Measurements from ENCODE around the gene CSE1L.
"Not testable (repeated sequence)": the region's sequence is repeated elsewhere in the genome, so short reads cannot be mapped to it uniquely, and the experiment has no call there.

Gene CSE1L

DNA sequence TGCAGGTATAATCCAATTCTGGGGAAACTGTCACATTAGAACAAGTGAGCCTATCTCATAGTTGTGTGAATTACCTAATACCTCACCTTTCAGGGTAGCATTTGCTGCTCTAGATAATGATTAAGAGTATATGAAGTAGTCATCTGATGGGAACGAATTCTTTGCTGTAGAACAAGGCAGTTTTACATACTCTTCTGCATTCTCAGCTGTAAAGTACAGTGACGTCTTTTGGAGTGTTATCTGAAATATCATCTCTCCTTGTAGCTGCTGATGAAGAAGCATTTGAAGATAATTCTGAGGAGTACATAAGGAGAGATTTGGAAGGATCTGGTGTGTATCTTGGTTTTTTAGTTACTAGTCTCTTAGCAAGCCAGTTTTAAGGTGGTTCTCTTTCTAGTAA, 28.4 kb downstream of the CSE1L start:
- DNase-seq (ENCODE audit: low read depth in 2 of 2): no peak

DNA sequence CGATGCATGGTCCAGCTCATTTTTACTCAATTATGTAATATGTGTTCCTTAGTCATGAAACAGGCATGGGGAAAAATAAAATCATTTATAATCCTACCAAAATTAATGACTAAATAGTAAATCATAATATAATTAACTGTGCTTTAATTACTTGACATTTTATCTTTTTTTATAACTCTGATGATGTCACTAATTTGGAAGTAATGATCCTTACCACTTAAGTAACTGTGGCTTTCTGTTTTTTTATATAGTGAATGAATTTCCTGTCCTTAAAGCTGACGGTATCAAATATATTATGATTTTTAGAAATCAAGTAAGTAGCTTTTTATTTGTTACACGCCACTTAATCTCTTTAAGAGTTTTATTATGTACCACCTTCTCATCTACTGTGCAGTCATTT, 32.2 kb downstream of the CSE1L start:
- DNase-seq (ENCODE audit: low read depth in 2 of 2): no peak

DNA sequence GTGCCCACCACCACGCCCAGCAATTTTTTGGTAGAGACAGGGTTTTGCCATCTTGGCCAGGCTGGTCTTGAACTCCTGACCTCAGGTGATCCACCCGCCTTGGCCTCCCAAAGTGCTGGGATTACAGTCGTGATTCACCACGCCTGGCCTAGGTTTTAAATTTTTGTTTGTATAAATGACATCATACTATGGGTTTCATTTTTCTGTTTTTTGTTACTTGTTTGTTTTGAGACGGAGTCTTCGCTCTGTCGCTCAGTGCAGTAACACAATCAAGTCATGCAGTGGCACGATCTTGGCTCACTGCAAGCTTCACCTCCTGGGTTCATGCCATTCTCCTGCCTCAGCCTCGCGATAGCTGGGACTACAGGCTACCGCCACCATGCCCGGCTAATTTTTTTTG, 36.2 kb downstream of the CSE1L start:
- not testable (repeated sequence) for DNase-seq (ENCODE audit: low read depth in 2 of 2)

DNA sequence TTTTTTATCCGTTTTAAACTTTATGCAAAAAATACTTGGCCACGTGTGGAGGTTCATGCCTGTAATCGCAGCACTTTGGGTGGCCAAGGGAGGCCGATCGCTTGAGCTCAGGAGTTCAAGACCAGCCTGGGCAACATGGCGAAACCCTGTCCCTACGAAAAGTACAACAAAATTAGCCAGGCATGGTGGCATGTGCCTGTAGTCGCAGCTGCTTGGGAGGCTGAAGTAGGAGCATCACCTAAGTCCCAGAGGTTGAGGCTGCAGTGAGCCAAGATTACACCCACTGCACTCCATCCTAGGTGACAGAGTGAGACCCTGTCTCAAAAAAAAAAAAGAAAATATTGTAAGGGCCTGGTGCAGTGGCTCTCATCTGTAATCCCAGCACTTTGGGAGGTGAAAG, 45.0 kb downstream of the CSE1L start:
- DNase-seq (ENCODE audit: low read depth in 2 of 2): no peak

DNA sequence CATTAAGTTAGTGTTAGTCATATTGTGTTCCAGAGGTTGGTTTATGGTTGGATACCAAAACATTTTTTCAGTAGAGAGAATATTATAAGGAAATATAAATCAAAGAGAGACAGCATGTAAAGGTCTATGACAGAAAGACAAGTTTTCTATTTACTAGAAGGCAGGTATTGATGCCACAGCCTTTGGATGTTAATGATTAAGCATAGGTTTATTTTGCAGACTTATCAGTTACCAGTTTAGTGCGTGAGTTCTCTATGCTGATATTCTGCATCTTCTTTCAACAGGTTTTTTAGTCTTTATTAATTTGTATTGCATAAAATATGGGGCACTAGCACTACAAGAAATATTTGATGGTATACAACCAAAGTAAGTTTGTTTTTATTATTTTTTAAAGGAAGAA, 45.6 kb downstream of the CSE1L start:
- no peak for DNase-seq (ENCODE audit: low read depth in 2 of 2)

DNA sequence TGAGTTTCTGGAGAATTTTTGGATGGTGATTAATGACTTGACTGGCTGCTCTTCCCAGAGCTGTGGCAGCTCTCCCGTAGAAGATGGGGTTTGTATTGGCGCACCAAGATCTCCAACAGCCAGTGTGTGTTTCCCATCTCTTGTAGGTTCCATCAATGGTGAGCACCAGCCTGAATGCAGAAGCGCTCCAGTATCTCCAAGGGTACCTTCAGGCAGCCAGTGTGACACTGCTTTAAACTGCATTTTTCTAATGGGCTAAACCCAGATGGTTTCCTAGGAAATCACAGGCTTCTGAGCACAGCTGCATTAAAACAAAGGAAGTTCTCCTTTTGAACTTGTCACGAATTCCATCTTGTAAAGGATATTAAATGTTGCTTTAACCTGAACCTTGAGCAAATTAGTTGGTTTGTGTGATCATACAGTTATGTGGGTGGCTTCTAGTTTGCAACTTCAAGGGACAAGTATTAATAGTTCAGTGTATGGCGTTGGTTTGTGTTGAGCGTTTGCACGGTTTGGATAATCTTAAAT, 50.2 kb downstream of the CSE1L start:
- DNase-seq (ENCODE audit: low read depth in 2 of 2): no peak

DNA sequence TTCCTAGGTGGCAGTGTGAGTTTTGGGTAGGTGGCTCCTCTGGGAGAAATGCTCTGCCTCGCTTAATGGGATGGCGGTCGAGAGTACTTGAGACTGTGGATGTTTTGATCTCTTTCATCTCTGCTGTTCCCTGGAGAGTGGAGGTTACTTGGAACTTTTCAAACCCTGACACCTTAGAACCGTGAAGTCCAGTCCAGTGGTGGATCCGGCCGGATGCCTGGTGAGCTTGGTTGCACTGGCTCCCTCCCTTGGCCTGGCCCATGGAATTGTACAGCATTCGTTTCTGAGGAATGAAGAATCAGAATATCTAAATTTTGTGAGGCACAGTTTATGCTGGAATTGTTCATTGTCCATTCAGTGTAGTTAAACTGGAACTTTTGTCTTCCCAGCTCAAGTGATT, 51.0 kb downstream of the CSE1L start:
- DNase-seq (ENCODE audit: low read depth in 2 of 2): no peak

DNA sequence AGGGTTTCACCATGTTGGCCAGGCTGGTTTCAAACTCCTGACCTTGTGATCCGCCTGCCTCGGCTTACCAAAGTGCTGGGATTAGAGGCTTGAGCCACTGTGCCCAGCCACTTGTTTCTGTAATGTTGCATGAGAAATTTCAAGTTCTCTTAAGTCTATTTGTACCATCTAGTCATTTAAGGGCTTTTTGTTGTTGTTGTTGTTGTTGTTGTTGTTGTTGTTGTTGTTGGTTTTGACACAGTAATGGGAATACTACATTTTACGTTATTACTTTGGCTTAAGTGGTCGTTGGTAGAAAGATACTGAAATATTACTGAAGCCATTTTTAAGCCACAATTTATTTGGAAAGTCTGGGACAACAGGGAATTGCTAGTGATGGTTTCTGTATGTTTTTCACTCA, 52.0 kb downstream of the CSE1L start:
- no peak for DNase-seq (ENCODE audit: low read depth in 2 of 2)

DNA sequence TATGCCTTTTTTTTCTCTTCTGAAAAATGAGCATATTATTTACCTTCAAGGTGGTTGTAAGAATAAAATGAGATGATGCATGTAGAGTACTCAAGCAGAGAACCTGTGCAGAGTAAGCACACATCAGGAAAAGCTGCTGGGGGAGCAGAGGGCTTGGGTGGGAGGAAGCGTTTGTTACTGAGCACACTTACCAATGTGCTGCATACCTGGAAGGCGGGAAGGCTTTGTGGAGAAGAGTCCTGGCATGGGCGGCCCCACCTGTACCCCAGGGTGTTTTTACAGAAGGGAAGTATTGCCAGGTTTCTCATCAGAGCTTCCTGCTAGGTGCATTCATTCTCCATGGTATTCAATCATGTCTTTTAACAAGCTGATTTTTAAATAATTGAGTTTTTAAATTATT, 52.9 kb downstream of the CSE1L start:
- no peak for DNase-seq (ENCODE audit: low read depth in 2 of 2)

DNA sequence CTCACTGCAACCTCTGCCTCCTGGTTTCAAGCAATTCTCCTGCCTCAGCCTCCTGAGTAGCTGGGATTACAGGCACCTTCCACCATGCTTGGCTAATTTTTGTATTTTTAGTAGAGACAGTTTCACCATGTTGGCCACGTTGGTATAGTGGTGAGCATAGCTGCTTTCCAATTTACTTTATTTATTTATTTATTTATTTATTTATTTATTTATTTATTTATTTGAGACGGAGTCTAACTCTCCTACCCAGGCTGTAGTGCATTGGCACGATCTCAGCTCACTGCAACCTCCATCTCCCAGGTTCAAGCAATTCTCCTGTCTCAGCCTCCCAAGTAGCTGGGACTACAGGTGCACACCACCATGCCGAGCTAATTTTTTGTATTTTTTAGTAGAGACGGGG, 54.2 kb downstream of the CSE1L start:
- DNase-seq (ENCODE audit: low read depth in 2 of 2): not testable (repeated sequence)

DNA sequence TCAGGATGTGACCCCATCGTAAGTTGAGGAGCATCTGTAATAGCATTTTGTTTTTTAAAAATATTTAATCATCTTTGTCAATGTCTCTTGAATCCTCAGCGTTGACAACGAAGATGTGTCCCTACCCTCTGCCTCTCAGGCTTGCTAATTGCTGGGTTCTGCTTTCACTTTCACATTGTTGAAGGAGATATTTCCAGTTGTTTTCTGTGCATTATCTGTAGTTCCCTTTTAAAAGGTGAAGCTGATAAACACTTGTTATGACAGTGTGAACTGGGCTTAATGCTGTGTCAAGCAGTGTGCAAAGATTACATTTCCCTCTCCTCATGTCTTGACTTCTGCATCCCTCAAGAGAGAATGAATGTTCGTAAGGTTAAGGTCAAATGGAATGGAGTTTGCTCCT, 54.9 kb downstream of the CSE1L start:
- no peak for DNase-seq (ENCODE audit: low read depth in 2 of 2)

DNA sequence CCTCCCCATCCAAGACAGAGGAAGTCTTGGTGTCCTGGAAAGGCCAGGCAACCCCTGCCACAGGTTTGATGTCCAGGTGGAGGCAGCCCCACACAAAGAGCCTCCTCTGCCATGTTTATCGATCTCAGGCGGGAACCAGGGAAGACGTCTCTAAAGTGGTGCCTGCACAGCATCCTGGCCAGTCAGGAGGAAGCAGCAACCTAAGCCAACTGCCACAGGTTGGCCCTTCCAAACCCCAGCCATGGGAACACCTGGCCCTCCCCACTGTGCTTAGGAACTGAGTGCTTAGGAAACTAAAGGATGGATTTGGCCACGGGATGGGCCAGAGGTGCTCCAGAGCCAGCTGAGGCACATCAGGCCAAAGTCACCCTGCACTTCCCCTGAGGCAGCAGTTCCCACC, 56.9 kb downstream of the CSE1L start:
- DNase-seq (ENCODE audit: low read depth in 2 of 2): no peak

DNA sequence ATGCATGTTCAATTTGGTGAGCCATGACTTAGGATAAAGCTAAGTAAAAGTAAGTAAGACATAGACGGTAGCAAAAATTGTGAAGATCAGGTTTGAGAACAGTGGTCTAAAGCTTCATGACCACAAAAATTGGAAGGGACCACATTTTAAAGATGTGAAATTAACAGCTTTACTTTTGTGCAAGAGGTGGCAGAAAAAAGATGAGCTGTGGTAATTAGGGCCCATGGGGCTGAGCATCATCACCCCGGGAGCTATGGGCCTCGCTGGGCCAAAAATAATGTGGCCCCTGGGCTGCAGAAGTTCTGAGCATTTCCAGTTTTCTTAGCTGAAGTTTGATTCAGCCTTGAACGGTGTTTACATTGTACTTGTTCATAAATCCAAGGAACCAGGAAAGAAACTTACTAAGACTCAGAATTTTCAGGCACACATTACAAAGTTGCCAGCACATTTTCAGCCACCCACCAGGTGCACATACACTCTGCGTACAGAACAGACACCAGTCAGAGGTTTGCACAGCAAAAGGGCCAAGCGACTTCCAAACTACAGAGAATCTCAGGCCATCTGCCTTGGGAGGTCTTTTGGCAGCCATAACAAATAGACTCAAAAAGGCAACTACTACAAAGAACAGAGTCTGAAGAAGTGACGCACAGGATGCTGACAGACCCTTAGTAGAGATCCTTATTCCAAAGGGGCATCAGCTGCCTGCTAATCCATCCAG, 57.7 kb downstream of the CSE1L start:
- DNase-seq (ENCODE audit: low read depth in 2 of 2): no peak

DNA sequence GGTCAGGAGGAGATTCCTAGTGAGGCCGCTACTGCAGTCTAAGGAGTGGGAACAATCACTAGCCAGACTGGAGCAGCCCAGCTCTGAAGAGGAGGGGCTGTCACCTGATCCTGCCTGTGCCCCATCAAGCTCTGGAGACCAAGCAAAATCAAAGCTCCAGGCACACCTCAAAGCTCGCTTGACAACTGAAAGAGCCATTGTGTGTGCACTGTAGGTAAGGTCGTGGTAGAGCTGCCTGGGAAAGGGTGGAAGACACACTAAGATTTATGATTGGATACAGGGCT, 58.2 kb downstream of the CSE1L start:
- DNase-seq (ENCODE audit: low read depth in 2 of 2): no peak

DNA sequence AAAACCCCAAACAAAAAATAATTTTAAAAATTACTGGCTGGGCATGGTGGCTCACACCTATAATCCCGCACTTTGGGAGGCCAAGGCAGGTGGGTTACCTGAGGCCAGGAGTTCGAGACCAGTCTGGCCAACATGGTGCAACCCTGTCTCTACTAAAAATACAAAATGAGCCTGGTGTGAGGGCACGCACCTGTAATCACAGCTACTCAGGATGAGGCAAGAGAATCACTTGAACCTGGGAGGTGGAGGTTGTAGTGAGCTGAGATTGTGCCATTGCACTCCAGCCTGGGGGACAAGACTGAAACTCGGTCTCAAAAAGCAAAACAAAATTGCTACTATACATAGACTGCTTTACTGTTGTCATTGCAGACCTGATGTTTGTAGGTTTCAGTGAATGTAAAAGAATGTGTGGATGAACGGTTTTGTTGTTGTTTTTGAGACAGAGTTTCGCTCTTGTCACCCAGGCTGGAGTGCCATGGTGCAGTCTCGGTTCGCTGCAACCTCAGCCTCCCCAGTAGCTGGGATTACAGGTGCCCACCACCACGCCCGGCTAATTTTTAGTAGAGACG, 59.0 kb downstream of the CSE1L start:
- DNase-seq (ENCODE audit: low read depth in 2 of 2): not testable (repeated sequence)

DNA sequence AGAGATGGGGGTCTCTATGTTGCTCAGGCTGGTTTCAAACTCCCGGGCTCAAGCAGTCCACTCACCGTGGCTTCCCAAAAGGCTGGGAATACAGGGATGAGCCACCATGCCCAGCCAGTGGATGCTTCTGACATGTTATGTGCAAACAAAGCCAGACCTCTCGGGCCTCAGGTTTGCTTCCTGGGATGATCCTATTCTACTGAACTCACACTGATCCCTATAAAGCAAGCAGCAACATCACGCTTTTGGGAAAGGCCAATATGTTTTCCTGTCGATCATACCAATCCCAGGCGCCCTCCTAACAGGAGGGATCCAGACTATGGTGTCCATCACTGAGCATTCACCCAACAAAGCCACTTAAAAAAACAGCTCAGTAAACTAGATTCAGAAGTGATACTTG, 60.2 kb downstream of the CSE1L start:
- DNase-seq (ENCODE audit: low read depth in 2 of 2): no peak

DNA sequence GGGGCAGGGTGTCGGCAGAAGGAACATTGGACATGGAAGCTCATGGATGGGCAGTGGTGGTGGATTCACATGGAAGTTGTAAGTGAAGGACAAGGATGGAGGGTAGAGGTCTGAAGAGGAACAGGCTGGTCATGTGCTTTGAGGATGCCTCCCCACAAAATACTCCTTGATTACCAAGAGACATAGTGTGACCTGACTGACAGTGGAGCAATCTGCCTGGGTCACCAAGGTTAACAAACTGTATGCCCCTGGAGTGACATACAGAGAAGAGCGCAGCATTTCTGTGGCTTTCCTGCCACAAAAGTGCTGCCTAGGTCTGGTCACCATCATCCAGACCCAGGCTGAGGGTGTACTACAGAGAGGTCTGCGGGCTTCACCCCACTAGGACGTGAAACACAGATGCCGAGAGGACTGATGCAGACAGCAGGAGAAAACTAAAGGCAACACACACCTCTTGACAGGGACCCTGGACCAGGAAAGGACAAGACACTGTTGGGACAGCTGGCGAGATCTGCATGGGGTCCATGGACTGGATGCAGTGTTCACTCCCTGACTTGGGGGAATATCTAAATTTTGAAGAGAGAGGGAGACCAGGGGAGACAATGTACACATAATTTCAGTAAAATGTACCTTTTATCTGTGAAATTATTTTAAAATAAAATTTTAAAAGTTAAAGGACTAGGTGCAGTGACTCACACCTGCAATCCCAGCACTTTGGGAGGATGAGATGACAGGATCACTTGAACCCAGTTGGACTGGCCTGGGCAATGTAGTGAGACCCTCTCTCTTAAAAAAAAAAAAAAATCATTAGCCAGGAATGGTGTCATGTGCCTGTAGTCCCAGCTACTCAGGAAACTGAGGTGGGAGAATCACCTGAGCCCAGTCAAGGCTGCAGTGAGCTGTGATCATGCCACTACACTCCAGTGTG, 64.9 kb downstream of the CSE1L start:
- no peak for DNase-seq (ENCODE audit: low read depth in 2 of 2)

DNA sequence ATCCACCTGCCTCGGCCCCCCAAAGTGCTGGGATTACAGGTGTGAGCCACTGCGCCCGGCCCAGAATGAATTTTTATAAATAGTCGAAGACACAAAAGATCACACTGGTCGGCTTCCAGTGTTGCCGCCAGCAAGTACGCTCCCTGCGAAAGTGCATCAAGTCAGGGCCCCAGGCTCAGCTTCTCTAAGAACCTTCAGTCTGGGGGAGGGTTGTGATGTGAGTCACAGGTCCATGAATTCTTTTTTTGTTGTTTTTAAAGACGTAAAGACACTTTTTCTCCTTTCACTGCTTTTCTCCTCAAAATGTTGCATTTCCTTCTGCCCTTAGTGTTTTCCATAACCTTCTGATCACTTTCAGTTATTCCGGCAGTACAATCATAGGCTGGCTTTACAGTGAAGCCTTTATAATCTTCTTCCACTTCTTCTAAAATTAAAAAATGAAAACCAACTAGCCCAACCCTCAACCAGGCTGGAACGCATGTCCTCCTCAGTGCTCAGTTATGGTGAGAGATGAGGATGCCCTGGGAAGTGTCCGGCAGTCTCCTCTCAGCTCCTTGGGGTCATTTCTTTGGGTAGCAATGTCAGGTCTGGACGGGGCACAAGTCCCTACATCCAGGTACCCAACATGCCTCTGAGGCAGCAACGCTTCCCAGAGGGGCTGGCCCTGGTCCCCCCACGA, 66.6 kb downstream of the CSE1L start:
- no peak for DNase-seq (ENCODE audit: low read depth in 2 of 2)

DNA sequence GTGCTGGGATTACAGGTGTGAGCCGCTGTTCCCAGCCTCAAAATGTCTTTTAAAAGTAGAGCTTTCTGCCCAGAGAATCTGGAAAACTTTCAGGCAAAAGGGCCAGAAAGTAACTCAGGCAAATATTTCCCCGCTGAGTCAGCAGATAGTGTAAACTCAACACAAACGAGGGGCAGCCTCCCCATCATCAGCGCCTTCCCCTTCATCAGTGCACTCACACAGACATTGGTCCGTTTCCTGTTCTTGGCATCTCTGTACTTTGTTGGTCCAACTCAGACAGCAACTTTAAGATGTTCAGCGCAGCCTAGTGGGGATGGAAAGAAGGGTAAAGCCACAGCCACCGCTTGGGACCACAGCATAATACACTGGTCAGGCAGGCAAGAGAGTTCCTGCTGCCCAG, 69.5 kb downstream of the CSE1L start:
- no peak for DNase-seq (ENCODE audit: low read depth in 2 of 2)

DNA sequence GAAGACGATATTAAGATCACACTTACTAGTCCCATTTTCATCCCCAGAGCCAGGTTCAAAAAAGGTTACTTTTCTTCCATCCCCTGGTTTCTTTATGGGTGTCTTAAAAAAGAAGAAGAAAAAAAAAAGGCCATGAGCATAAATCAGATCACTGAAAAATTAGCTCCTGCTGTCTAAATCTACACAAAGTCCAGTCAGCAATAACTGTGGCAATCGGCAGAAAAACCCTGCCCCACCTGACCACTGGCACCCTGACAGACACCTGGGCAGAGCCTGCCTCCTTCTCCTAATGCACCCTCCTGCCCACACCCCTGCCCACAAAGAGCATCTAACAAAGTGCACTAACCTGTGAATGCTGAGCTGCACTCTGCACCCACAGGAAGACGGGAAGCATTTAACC, 72.2 kb downstream of the CSE1L start:
- DNase-seq (ENCODE audit: low read depth in 2 of 2): no peak

DNA sequence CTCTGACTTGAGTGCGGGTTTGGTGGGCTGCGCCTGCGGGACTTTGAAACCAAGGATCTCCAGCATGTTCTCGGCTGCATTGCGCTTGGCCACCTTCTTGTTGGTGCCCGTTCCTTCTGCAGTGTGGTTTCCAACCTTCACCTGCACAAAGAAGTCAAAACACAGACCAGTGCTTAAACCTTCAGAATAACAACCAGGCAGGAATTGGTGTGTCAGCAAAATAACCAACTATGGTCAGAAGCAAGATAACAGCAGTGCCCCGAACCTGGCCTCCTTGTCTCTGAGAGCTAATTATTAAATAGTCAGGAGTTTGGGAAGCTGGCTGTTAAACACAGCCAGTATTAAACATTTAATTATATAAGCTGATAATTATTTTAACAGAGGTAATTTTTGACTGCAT, 73.9 kb downstream of the CSE1L start:
- DNase-seq (ENCODE audit: low read depth in 2 of 2): no peak

DNA sequence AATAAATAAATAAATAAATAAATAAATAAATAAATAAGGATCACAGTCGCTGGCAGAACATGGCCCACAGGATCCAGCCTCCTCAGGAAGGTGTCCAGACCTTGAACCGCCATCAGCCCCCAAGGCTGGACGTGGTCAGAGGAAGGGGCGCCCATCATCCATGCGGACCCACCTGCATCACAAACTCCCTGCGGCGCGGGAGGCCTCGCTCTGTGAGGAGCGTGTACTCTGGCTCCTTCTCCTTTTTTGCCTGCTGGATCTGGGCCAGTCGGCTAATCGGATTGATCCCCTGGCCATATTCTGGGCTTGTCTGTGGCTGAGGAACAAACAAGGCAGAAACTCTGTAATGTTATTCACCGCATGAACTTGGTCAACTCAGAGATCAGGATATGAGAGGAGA, 76.8 kb downstream of the CSE1L start:
- no peak for DNase-seq (ENCODE audit: low read depth in 2 of 2)
